Peyer's patch (tissue), 4 donors: ENCODE results near the gene CACNA2D3. TPM values are rescaled to one million over a fixed set of nuclear protein-coding genes. Genes with fewer than 3 reads are reported as not detected.

Experiments used
- DNase-seq, 3 donors: peaks; one replicate each; pipeline ENCODE4 v3.0.0-alpha.2; 2017 to 2019
- H3K27ac ChIP-seq, 4 donors: fragments of 200-600 bp; sonication (generic); one replicate each; pipeline ENCODE4 v1.5.1; 2016 to 2019
- H3K27me3 ChIP-seq, 2 donors: fragments of 200-600 bp; sonication (generic); one replicate each; pipeline ENCODE4 v1.5.1; 2019
- H3K36me3 ChIP-seq, 3 donors: fragments of 200-600 bp; sonication (generic); one replicate each; pipeline ENCODE4 v1.5.1; 2016 to 2019
- H3K4me1 ChIP-seq, 4 donors: fragments of 200-600 bp; sonication (generic); one replicate each; pipeline ENCODE4 v1.5.1; 2016 to 2019
- H3K4me3 ChIP-seq, 4 donors: fragments of 200-600 bp; sonication (generic); 1 replicate in 3 of 4; 2 replicates in 1 of 4; pipeline ENCODE4 v1.5.1; 2016 to 2019; ENCODE audit warnings: mild to moderate bottlenecking in 1 of 4
- H3K9me3 ChIP-seq, 4 donors: fragments of 200-600 bp; sonication (generic); one replicate each; pipeline ENCODE4 v1.5.1; 2016 to 2019; ENCODE audit warnings: mild to moderate bottlenecking in 1 of 4
- CTCF ChIP-seq, 6 experiments: fragments of 450-650 bp in 4 of 6; fragments of 200-600 bp in 2 of 6; sonication (generic) in 1 of 6; IDR thresholded peaks; one replicate each; pipeline ENCODE4 v1.5.1; 2017 to 2019; ENCODE audit warnings: antibody characterized with exemption in 6 of 6, mild to moderate bottlenecking in 3 of 6, moderate library complexity in 1 of 6
- POLR2A ChIP-seq, 2 donors: fragments of 450-650 bp; IDR thresholded peaks; one replicate each; pipeline ENCODE4 v1.5.1; 2017; ENCODE audit warnings: antibody characterized with exemption in 2 of 2, mild to moderate bottlenecking in 2 of 2, moderate library complexity in 2 of 2
- total RNA-seq, 4 donors: library from RNA; depleted of rRNA; stranded (reverse); fragments of >200 nt; gene quantifications; one replicate each; pipeline ENCODE4 v1.1.0, GENCODE V29; 2016

Gene CACNA2D3
- total RNA-seq, 4 donors from 2014 or later: 0.27 to 5.0 TPM; not detected in 2

- no peaks in the 10 kb centered on the region for H3K4me1 ChIP-seq
- TF ChIP-seq POLR2A (IDR thresholded peaks at IDR 0.05): no peak
- no peak for TF ChIP-seq CTCF (IDR thresholded peaks at IDR 0.05)
These were observed 908.6 kb downstream of the CACNA2D3 start for GRCh38 chr3:55030938-55031337.

GRCh38 chr3:55036883-55037577, 914.7 kb downstream of the CACNA2D3 start:
- Histone ChIP-seq H3K27ac (no peak overlapping the region), H3K4me1 (no peaks in the 10 kb centered on the region), H3K27me3 (no peaks in the 10 kb centered on the region), H3K9me3 (no peaks in the 10 kb centered on the region), H3K4me3 (no peak overlapping the region), H3K36me3 (no peaks in the 10 kb centered on the region)
- TF ChIP-seq POLR2A (IDR thresholded peaks at IDR 0.05) (no peak), CTCF (IDR thresholded peaks at IDR 0.05) (no peak)
- DNase-seq: no peak

More at GRCh38 chr3:55030938-55031337, 908.6 kb downstream of the CACNA2D3 start:
- DNase-seq: no peak
- Histone ChIP-seq H3K9me3 (no peaks in the 10 kb centered on the region), H3K36me3 (no peaks in the 10 kb centered on the region), H3K27ac (no peak overlapping the region), H3K4me3 (no peak overlapping the region), H3K27me3 (no peaks in the 10 kb centered on the region)

GRCh38 chr3:55042591-55042990, 920.2 kb downstream of the CACNA2D3 start:
- Histone ChIP-seq H3K4me1 (no peaks in the 10 kb centered on the region), H3K27ac (no peak overlapping the region), H3K9me3 (no peaks in the 10 kb centered on the region), H3K4me3 (no peak overlapping the region), H3K36me3 (no peaks in the 10 kb centered on the region), H3K27me3 (no peaks in the 10 kb centered on the region)
- DNase-seq: no peak
- TF ChIP-seq POLR2A (IDR thresholded peaks at IDR 0.05) (no peak), CTCF (IDR thresholded peaks at IDR 0.05) (no peak)

GRCh38 chr3:55044486-55044885, 922.1 kb downstream of the CACNA2D3 start:
- no peak overlapping the region for H3K27ac ChIP-seq
- H3K4me3 ChIP-seq: no peak overlapping the region
- TF ChIP-seq CTCF (IDR thresholded peaks at IDR 0.05) (no peak), POLR2A (IDR thresholded peaks at IDR 0.05) (no peak)
- H3K27me3 ChIP-seq: no peaks in the 10 kb centered on the region
- no peaks in the 10 kb centered on the region for H3K9me3 ChIP-seq
- DNase-seq: no peak
- no peaks in the 10 kb centered on the region for H3K4me1 ChIP-seq
- H3K36me3 ChIP-seq: no peaks in the 10 kb centered on the region

GRCh38 chr3:55059027-55059629, 936.8 kb downstream of the CACNA2D3 start:
- H3K27ac ChIP-seq: no peak overlapping the region
- TF ChIP-seq CTCF (IDR thresholded peaks at IDR 0.05) (no peak), POLR2A (IDR thresholded peaks at IDR 0.05) (no peak)
- no peak overlapping the region for H3K4me3 ChIP-seq
- no peaks in the 10 kb centered on the region for H3K9me3 ChIP-seq
- no peaks in the 10 kb centered on the region for H3K27me3 ChIP-seq
- no peaks in the 10 kb centered on the region for H3K36me3 ChIP-seq
- DNase-seq: no peak
- no peaks in the 10 kb centered on the region for H3K4me1 ChIP-seq
